GM21619 (cell line): ENCODE data around the gene DGKA.
"Not testable (repeated sequence)": the region's sequence is repeated elsewhere in the genome, so short reads cannot be mapped to it uniquely, and the experiment has no call there.

ENCODE experiments used
- ATAC-seq: cut with Tn5 transposase; IDR thresholded peaks from one replicate; pipeline ENCODE4 v1.9.1; 2021; ENCODE audit not compliant: unreplicated experiment

The DGKA gene

GRCh38 chr12:55966408-55967281 is 35.7 kb downstream of the DGKA start, which contains the start of gene CDK2:
Gene CDK2 (plus strand): TSS chr12:55966830. CDS start chr12:55967009, 179 bp downstream.
- peak; percentile 94 for ATAC-seq

DNA sequence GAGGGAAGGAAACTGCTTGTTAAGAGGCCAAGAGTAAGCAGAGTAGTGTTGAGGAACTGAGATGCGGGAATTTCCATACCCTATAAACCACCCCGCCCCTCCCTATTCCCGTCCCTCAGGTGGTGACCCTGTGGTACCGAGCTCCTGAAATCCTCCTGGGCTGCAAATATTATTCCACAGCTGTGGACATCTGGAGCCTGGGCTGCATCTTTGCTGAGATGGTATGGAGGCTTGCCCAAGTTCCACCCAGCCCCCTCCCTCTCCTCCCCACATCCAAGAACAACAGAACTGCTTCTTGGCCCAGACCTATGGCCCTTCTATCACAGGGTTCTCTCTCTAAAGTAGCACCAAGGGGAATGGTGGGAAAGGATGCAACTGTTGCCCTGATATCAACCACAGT is 38.4 kb downstream of the DGKA start:
- ATAC-seq, result no peak

DNA sequence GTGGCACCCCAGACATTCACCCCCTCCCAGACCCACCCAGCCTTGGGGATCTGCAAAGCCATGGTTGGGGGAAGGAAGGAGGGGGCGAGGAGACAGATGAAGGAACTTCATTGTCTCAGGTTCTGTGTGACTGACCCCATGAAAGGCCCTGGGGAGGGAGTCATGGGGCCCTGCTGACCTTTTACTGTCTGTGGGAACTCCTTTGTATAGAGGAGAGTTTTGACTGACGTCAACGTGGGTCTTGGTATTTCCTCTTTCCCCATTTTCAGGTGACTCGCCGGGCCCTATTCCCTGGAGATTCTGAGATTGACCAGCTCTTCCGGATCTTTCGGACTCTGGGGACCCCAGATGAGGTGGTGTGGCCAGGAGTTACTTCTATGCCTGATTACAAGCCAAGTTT is 39.8 kb downstream of the DGKA start:
- no peak for ATAC-seq

GRCh38 chr12:55972042-55972441 is 41.1 kb downstream of the DGKA start:
- ATAC-seq, result no peak

- ATAC-seq, result no peak
Measured at GRCh38 chr12:55972456-55972855, 41.5 kb downstream of the DGKA start.

DNA sequence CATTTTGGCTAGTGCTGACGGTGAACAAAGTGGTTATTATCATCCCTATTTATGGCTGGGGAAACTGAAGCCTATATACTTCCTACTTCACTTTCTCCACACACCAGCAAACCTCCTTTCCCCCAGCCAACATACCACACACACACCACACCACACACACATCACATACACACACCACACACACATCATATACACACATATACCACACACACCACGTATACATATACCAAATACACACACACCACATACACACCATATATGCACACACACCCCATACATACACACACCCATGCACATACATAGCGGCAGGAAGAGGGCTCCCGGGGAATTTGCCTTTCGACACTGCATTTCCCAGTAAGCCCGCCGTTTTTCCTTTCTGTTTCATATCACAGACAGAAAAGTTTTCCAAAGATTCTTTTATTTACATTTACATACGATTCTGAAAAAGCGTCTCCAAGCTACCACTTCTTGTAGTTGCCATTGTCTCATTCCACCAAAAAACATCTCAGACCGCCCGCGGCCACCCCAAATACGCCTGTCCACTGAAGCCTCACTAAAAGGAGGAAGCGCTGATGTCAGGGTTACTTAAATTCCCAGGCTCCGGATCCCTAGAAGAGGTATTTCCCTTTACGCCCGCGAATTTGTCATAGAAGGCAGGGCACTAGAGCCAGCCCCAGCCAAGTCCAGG is 42.1 kb downstream of the DGKA start:
- no peak for ATAC-seq

- ATAC-seq, result peak; percentile 92
Measured at GRCh38 chr12:55973599-55974307, 42.8 kb downstream of the DGKA start, which contains the start of gene RAB5B. Gene RAB5B (plus strand): TSS chr12:55974078. CDS start chr12:55986961, 12,883 bp downstream.

DNA sequence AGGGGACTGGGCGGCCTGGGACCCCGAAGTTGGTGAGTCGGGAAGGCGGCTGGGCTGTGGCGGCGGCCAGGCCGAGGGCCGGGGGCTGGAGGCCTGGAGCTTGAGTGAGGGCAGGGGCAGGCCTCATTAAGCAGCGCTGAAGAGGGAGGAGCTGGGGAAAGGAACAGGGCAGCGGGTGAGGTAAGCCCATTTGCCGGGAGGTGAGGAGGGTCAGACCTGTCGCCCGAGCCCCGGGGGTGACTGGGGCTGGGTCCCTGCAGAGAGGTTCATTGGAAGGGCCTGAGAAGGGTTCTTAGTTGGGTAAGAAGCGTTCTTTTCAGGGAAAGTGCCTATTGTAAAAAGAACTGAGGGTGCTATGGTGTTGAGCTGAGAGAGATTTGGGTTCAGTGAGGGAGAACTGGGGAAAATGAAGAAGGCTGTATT is 43.4 kb downstream of the DGKA start:
- ATAC-seq, result peak; percentile 8

DNA sequence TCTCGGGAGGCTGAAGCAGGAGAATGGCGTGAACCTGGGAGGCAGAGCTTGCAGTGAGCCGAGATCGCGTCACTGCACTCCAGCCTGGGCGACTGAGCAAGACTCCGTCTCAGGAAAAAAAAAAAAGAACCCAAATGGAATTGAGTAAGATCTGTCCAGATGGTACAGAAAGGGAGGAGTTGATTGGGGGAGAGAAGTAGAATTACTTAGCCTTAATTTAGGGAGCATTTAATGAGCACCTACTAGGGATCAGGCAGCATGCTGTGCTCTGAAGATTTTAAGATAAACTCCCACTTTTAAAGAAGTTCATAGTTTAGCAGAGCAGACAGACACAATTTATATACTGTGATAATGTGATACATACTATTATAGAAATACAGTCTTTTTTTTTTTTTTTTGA is 47.4 kb downstream of the DGKA start:
- ATAC-seq, result no peak

- no peak for ATAC-seq
Measured at GRCh38 chr12:55979069-55979468, 48.1 kb downstream of the DGKA start.

DNA sequence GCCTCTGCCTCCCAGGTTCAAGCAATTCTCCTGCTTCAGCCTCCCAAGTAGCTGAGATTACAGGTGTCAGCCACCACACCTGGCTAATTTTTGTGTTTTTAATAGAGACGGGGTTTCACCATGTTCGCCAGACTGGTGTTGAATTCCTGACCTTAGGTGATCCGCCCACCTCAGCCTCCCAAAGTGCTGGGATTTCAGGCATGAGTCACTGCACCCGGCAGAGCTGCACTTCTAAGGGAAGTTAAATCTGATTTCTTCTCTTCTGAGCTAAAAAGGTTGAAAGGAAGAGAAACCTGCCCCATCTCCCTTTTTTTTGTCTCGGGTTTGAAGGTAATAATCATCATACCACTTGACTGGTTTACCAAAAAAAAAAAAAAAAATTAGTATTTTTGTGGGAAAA is 50.9 kb downstream of the DGKA start:
- not testable (repeated sequence) for ATAC-seq

- ATAC-seq, result peak; percentile 86
Measured at GRCh38 chr12:55982319-55982936, 51.5 kb downstream of the DGKA start.

- no peak for ATAC-seq
Measured at GRCh38 chr12:55983232-55983842, 52.4 kb downstream of the DGKA start.

- ATAC-seq, result no peak
Measured at GRCh38 chr12:55984861-55985260, 53.9 kb downstream of the DGKA start.

- ATAC-seq, result no peak
Measured at GRCh38 chr12:55985341-55985740, 54.4 kb downstream of the DGKA start.

DNA sequence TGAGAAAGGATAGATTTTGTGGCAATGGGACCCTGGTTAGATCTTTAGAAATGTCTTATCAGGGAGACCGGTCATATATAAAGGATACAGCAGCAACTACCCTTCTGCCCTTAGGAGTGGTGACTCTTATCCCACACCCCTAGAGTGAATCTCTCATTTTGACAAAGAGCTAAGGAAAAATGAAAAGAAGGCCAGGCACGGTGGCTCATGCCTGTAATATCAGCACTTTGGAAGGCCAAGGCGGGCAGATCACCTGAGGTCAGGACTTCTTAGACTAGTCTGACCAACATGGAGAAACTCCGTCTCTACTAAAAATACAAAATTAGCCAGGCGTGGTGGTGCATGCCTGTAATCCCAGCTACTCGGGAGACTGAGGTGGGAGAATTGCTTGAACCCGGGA is 55.0 kb downstream of the DGKA start:
- not testable (repeated sequence) for ATAC-seq

DNA sequence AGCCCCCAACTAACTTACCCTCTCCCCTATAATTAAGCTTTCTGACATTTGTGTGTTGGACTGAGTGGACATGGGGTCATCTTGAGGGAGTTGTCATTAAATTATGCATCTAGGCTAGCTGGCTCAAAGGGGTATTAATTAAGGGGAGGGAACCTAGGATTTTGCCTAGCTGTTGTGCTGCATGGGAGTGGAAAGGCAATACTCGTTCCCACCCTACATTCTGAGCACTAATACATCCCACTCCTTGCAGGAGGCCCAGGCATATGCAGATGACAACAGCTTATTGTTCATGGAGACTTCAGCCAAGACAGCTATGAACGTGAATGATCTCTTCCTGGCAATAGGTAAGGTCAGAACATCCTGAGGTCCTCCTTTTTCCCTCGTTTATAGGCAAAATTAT is 60.1 kb downstream of the DGKA start:
- ATAC-seq, result no peak

- ATAC-seq, result no peak
Measured at GRCh38 chr12:55993230-55993853, 62.4 kb downstream of the DGKA start.

DNA sequence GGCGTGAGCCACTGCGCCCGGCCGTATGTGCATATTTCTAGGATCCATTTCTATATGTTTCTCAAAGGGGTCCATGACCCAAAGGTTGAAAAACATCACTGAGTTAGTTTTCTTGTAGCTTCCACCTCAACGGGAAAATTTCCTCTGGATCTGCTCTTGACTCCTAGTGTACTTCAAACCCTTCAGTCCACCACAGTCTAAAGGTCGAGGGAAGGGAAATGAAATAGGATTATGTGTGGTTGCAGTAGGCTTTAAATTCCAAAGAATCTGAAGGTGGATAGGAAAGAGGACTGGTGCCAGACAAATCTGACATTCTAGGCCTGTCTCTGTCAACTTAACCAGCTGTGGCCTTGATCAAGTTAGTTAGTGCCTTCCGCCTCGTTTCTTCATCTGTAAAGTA is 64.4 kb downstream of the DGKA start:
- ATAC-seq, result no peak

GRCh38 chr12:55996201-55996714 is 65.3 kb downstream of the DGKA start:
- ATAC-seq, result no peak
